ENCODE results near the gene BMP3. TPM values are rescaled to one million over a fixed set of nuclear protein-coding genes. Genes with fewer than 3 reads are reported as not detected.
"Not testable (repeated sequence)": the region's sequence is repeated elsewhere in the genome, so short reads cannot be mapped to it uniquely, and the experiment has no call there.

BMP3 gene
- total and polyA plus RNA-seq, 12 donors, result 0.07 to 1.00 (median 0.35) TPM

- Histone ChIP-seq H3K27me3 (no peaks in the 10 kb centered on the region), H3K4me3 (no peak overlapping the region), H3K9me3 (replicated peaks in 1 of 3) (no peaks in the 10 kb centered on the region), H3K4me1 (replicated peaks in 1 of 2) (no peaks in the 10 kb centered on the region), H3K27ac (no peak overlapping the region), H3K36me3 (replicated peaks in 1 of 2) (no peaks in the 10 kb centered on the region)
- DNase-seq, result no peak
- no peak for TF ChIP-seq POLR2A (IDR thresholded peaks at IDR 0.05)
- TF ChIP-seq CTCF (IDR thresholded peaks at IDR 0.05), result no peak
- WGBS, 4 donors, result 66 to 86% (median 70%) methylated on average over 3 of the region's 3 CpGs
- intact Hi-C loops (cut with DNase I), result no loop called here
Measured at GRCh38 chr4:80999943-81000342, 30.6 kb upstream of the BMP3 start.

DNA sequence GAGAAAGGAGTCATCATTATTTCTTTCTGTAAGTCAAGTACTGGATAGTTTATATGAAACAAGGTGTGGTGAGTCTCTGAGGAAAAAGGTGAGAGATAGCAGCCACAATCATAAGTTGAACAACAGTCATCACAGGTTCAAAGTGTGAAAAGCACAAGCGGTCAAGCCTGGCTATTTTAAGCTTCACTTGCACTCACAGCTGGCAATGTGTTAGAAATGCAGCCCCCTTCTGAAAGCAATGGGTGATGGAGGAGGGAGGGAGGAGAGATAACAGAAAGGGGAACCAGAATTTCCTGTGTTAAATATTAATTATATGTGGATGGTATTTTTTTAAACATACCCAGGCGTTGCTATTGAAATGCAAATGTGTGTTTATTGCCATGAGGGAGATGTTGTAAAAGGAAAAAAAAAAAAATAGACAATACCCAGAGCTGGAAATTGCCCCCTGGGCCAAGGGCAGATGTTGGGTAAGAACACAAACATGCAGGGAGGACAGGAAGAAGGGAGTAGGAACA is 26.9 kb upstream of the BMP3 start:
- intact Hi-C loops (cut with DNase I), result no loop called here
- TF ChIP-seq POLR2A (IDR thresholded peaks at IDR 0.05) (no peak), CTCF (IDR thresholded peaks at IDR 0.05) (no peak)
- Histone ChIP-seq H3K9me3 (replicated peaks in 1 of 3) (no peaks in the 10 kb centered on the region), H3K4me1 (replicated peaks in 1 of 2) (no peaks in the 10 kb centered on the region), H3K4me3 (no peak overlapping the region), H3K27me3 (no peaks in the 10 kb centered on the region), H3K27ac (no peak overlapping the region), H3K36me3 (replicated peaks in 1 of 2) (no peaks in the 10 kb centered on the region)
- 23 to 39% (median 34%) methylated on average over 2 of the region's 2 CpGs for WGBS, 4 donors
- DNase-seq, result no peak

DNA sequence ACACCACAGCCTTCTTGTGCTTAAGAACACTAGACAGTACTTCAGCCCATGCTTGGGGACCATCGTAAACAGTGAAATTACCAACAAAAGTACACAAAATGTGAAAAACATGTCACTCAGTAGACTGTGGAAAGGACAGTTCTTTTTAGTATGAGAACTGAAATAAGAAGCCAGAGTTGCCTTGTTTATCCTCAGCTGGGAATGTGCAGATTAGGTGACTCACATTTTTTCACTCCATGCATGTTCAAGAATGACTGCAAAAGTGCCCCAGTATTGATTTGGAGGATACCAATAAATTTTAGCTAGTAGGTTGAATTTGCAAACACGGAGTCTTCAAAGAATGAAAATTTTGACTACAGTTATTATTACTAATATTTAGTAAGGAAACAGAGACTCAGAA is 23.1 kb upstream of the BMP3 start:
- no peaks in the 10 kb centered on the region for H3K27me3 ChIP-seq
- H3K36me3 ChIP-seq (replicated peaks in 1 of 2), result no peaks in the 10 kb centered on the region
- intact Hi-C loops (cut with DNase I), result no loop called here
- TF ChIP-seq CTCF (IDR thresholded peaks at IDR 0.05) (no peak), POLR2A (IDR thresholded peaks at IDR 0.05) (no peak)
- no peak for DNase-seq
- H3K4me1 ChIP-seq (replicated peaks in 1 of 2), result no peaks in the 10 kb centered on the region
- WGBS, 4 donors, result 74 to 83% (median 79%) methylated on average over 2 of the region's 2 CpGs
- H3K9me3 ChIP-seq (replicated peaks in 1 of 3), result no peaks in the 10 kb centered on the region
- no peak overlapping the region for H3K4me3 ChIP-seq
- no peak overlapping the region for H3K27ac ChIP-seq

GRCh38 chr4:81016566-81016965 is 13.9 kb upstream of the BMP3 start:
- H3K27ac ChIP-seq; intact Hi-C loops (cut with DNase I); H3K4me1 ChIP-seq (replicated peaks in 1 of 2); H3K4me3 ChIP-seq; DNase-seq; H3K9me3 ChIP-seq (replicated peaks in 1 of 3); H3K27me3 ChIP-seq; H3K36me3 ChIP-seq (replicated peaks in 1 of 2): not testable (repeated sequence)
- 50 to 79% (median 69%) methylated on average over 2 of the region's 2 CpGs for WGBS, 4 donors

GRCh38 chr4:81019006-81019405 is 11.5 kb upstream of the BMP3 start:
- H3K4me3 ChIP-seq, result no peak overlapping the region

More at GRCh38 chr4:81019006-81019405, 11.5 kb upstream of the BMP3 start:
- TF ChIP-seq POLR2A (IDR thresholded peaks at IDR 0.05) (no peak), CTCF (IDR thresholded peaks at IDR 0.05) (no peak)
- WGBS, 4 donors, result 57 to 70% (median 66%) methylated on average over 1 of the region's 1 CpG
- H3K4me1 ChIP-seq (replicated peaks in 1 of 2), result no peaks in the 10 kb centered on the region
- H3K9me3 ChIP-seq (replicated peaks in 1 of 3), result no peaks in the 10 kb centered on the region
- intact Hi-C loops (cut with DNase I), result no loop called here
- no peaks in the 10 kb centered on the region for H3K36me3 ChIP-seq (replicated peaks in 1 of 2)
- no peak overlapping the region for H3K27ac ChIP-seq
- no peaks in the 10 kb centered on the region for H3K27me3 ChIP-seq
- DNase-seq, result no peak

Measured in adrenal gland (tissue), 12 donors.